H1 (cell line): ENCODE measurements around the gene C15orf39. TPM values are rescaled to one million over a fixed set of nuclear protein-coding genes. Genes with fewer than 3 reads are reported as not detected.

Experiments used
- CTCF ChIA-PET: fragments of 300-600 bp; sonication (Branson Sonifier 250); formaldehyde crosslinking; loops from one replicate; lab custom pipeline; 2021; ENCODE audit not compliant: partially characterized antibody; lab: Charles Lee
- POLR2A ChIA-PET: fragments of 300-600 bp; sonication (Branson Sonifier 250); formaldehyde crosslinking; loops from one replicate; lab custom pipeline; 2021; ENCODE audit warnings: inconsistent platforms; ENCODE audit not compliant: partially characterized antibody; lab: Charles Lee
- DNase-seq, 2 experiments: peaks; one replicate each; pipeline versions ENCODE4 v3.0.0 to v3.0.0-alpha.2; 2010 to 2022; ENCODE audit warnings: low spot score in 2 of 2, low read depth in 1 of 2, mixed read lengths in 1 of 2
- FAIRE-seq: peaks from 2 replicates; lab custom pipeline; 2011; peaks lifted over from hg19 to GRCh38; lab: Jason Lieb, UNC
- H2AFZ ChIP-seq: 2 replicates; pipeline ENCODE4 v1.8.1; 2012; ENCODE audit warnings: low read length, inconsistent platforms
- H2AK5ac ChIP-seq: 2 replicates; pipeline ENCODE4 v1.6.1; 2013; ENCODE audit warnings: low read depth, low read length
- H2BK120ac ChIP-seq: replicated peaks from 2 replicates; pipeline ENCODE3; 2013; ENCODE audit warnings: low read depth, low read length, inconsistent platforms
- H2BK12ac ChIP-seq: 2 replicates; pipeline ENCODE4 v1.6.1; 2013; ENCODE audit warnings: low read depth, low read length
- H2BK15ac ChIP-seq: 2 replicates; pipeline ENCODE4 v1.6.1; 2013; ENCODE audit warnings: low read length
- H2BK20ac ChIP-seq: 2 replicates; pipeline ENCODE4 v1.6.1; 2013; ENCODE audit warnings: low read length
- H2BK5ac ChIP-seq: 2 replicates; pipeline ENCODE4 v1.6.1; 2013; ENCODE audit warnings: low read depth, low read length
- H3K14ac ChIP-seq: 2 replicates; pipeline ENCODE4 v1.6.1; 2013; ENCODE audit warnings: inconsistent platforms; ENCODE audit not compliant: insufficient read length
- H3K18ac ChIP-seq: 2 replicates; pipeline ENCODE4 v1.6.1; 2013; ENCODE audit warnings: low read length; ENCODE audit errors: extremely low read depth
- H3K23ac ChIP-seq: 2 replicates; pipeline ENCODE4 v1.6.1; 2013; ENCODE audit warnings: inconsistent platforms; ENCODE audit not compliant: insufficient read length
- H3K23me2 ChIP-seq: 2 replicates; pipeline ENCODE4 v1.6.1; 2013; ENCODE audit warnings: low read depth, low read length
- H3K27ac ChIP-seq: 2 replicates; pipeline ENCODE4 v1.6.1; 2011; ENCODE audit warnings: low read depth, low read length, inconsistent platforms
- H3K27me3 ChIP-seq, 4 experiments: replicated peaks in 1 of 4; 1 replicate in 1 of 4; 2 replicates in 3 of 4; pipeline versions ENCODE4 v1.6.1 to v1.8.1; 2011 to 2013; ENCODE audit warnings: low read length in 3 of 4, mild to moderate bottlenecking in 3 of 4, inconsistent platforms in 2 of 4, mixed read lengths in 2 of 4, moderate library complexity in 1 of 4; ENCODE audit not compliant: control insufficient read depth in 3 of 4, insufficient read depth in 3 of 4; ENCODE audit errors: extremely low read depth in 1 of 4
- H3K36me3 ChIP-seq, 4 experiments: 2 replicates each; pipeline versions ENCODE4 v1.6.1 to v1.8.1; 2011 to 2013; ENCODE audit warnings: mild to moderate bottlenecking in 4 of 4, low read length in 3 of 4, moderate library complexity in 2 of 4, control low read depth in 1 of 4, inconsistent platforms in 1 of 4; ENCODE audit not compliant: insufficient read depth in 4 of 4, control insufficient read depth in 2 of 4
- H3K4ac ChIP-seq: replicated peaks from 2 replicates; pipeline ENCODE3; 2013; ENCODE audit warnings: low read length, low read depth, mixed read lengths, inconsistent platforms; ENCODE audit not compliant: insufficient read length
- H3K4me1 ChIP-seq, 4 experiments: replicated peaks in 1 of 4; 1 replicate in 1 of 4; 2 replicates in 3 of 4; pipeline versions ENCODE4 v1.6.1 to v1.8.1; 2011 to 2013; ENCODE audit warnings: low read length in 3 of 4, inconsistent platforms in 2 of 4, mixed read lengths in 1 of 4; ENCODE audit not compliant: insufficient read depth in 4 of 4, control insufficient read depth in 3 of 4
- H3K4me2 ChIP-seq, 2 experiments: 2 replicates each; pipeline versions ENCODE4 v1.6.1 to v1.8.1; 2011 to 2013; ENCODE audit warnings: low read depth in 2 of 2, low read length in 2 of 2, control low read depth in 1 of 2, inconsistent platforms in 1 of 2, mild to moderate bottlenecking in 1 of 2; ENCODE audit not compliant: insufficient read depth in 1 of 2
- H3K4me3 ChIP-seq, 4 experiments: fragments of 200-600, 300-600 bp in 1 of 4; sonication (generic), shearing (Covaris generic), sonication (Bioruptor Twin) in 1 of 4; 2 replicates each; pipeline versions ENCODE4 v1.5.1 to v1.8.1; 2011 to 2016; ENCODE audit warnings: low read length in 4 of 4, low read depth in 3 of 4, control low read depth in 2 of 4, inconsistent platforms in 2 of 4, mild to moderate bottlenecking in 2 of 4, mixed read lengths in 1 of 4, moderate library complexity in 1 of 4; ENCODE audit not compliant: insufficient read depth in 2 of 4; ENCODE audit errors: extremely low read depth in 1 of 4
- H3K56ac ChIP-seq: replicated peaks from 2 replicates; pipeline ENCODE3; 2013; ENCODE audit warnings: low read depth, mild to moderate bottlenecking, mixed read lengths, low read length, inconsistent platforms; ENCODE audit not compliant: insufficient read length
- H3K79me1 ChIP-seq: 2 replicates; pipeline ENCODE4 v1.6.1; 2013; ENCODE audit warnings: low read depth, low read length, control low read depth
- H3K79me2 ChIP-seq, 2 experiments: 2 replicates each; pipeline versions ENCODE4 v1.6.1 to v1.8.1; 2012 to 2013; ENCODE audit warnings: low read length in 2 of 2, mild to moderate bottlenecking in 2 of 2, inconsistent platforms in 1 of 2; ENCODE audit not compliant: insufficient read depth in 2 of 2, control insufficient read depth in 1 of 2
- H3K9ac ChIP-seq, 4 experiments: replicated peaks in 1 of 4; 1 replicate in 1 of 4; 2 replicates in 3 of 4; pipeline versions ENCODE4 v1.6.1 to v1.8.1; 2011 to 2013; ENCODE audit warnings: low read depth in 3 of 4, low read length in 3 of 4, control low read depth in 2 of 4, mild to moderate bottlenecking in 2 of 4, moderate library complexity in 2 of 4, inconsistent platforms in 1 of 4; ENCODE audit errors: extremely low read depth in 1 of 4
- H3K9me3 ChIP-seq, 2 experiments: 2 replicates each; pipeline versions ENCODE4 v1.6.1 to v1.8.1; 2012 to 2013; ENCODE audit warnings: mild to moderate bottlenecking in 2 of 2, moderate library complexity in 2 of 2, control low read depth in 1 of 2, inconsistent platforms in 1 of 2, low read depth in 1 of 2, low read length in 1 of 2, mixed read lengths in 1 of 2; ENCODE audit not compliant: insufficient read depth in 2 of 2
- H4K20me1 ChIP-seq, 2 experiments: replicated peaks in 1 of 2; 2 replicates each; pipeline versions ENCODE3 to v1.8.1; 2011 to 2013; ENCODE audit warnings: inconsistent platforms in 2 of 2, low read length in 2 of 2, mild to moderate bottlenecking in 1 of 2; ENCODE audit not compliant: insufficient read depth in 2 of 2, control insufficient read depth in 1 of 2
- H4K5ac ChIP-seq: 2 replicates; pipeline ENCODE4 v1.6.1; 2013; ENCODE audit warnings: low read length, low read depth, mixed read lengths, inconsistent platforms; ENCODE audit not compliant: insufficient read length
- H4K8ac ChIP-seq: 2 replicates; pipeline ENCODE4 v1.8.0; 2013; ENCODE audit warnings: mild to moderate bottlenecking, moderate library complexity, low read length, inconsistent platforms; ENCODE audit not compliant: insufficient read depth; ENCODE audit errors: extremely low read depth
- H4K91ac ChIP-seq: replicated peaks from 2 replicates; pipeline ENCODE3; 2013; ENCODE audit warnings: low read length, mixed read lengths, inconsistent platforms; ENCODE audit not compliant: insufficient read length
- EGR1 ChIP-seq: IDR thresholded peaks from 2 replicates; pipeline ENCODE4 v1.6.1; 2011; ENCODE audit warnings: low read depth, low read length, borderline replicate concordance
- EP300 ChIP-seq, 2 experiments: IDR thresholded peaks; 1 replicate in 1 of 2; 2 replicates in 1 of 2; pipeline ENCODE4 v1.6.1; 2011 to 2012; ENCODE audit warnings: low read depth in 2 of 2, low read length in 2 of 2, mild to moderate bottlenecking in 2 of 2, borderline replicate concordance in 1 of 2, inconsistent platforms in 1 of 2, moderate library complexity in 1 of 2
- EZH2 ChIP-seq: fragments of 200-600 bp; sonication (generic); IDR thresholded peaks from 2 replicates; pipeline ENCODE4 v1.7.1; 2012; ENCODE audit warnings: low read depth, mild to moderate bottlenecking, moderate library complexity, low read length, inconsistent platforms; ENCODE audit not compliant: severe bottlenecking
- JUND ChIP-seq: IDR thresholded peaks from 2 replicates; pipeline ENCODE4 v1.6.1; 2011; ENCODE audit warnings: mild to moderate bottlenecking, improper control_type of control experiment, low read length
- KDM1A ChIP-seq: fragments of 200-600, 300-600 bp; sonication (generic); IDR thresholded peaks from 2 replicates; pipeline ENCODE4 v1.7.1; 2016; ENCODE audit warnings: mild to moderate bottlenecking, low read length, borderline replicate concordance
- PHF8 ChIP-seq: fragments of 200-600 bp; sonication (generic); conservative IDR thresholded peaks from 2 replicates; pipeline ENCODE4 v1.7.1; 2012; ENCODE audit warnings: low read depth, mild to moderate bottlenecking, inconsistent platforms, low read length, moderate library complexity
- POLR2AphosphoS5 ChIP-seq: IDR thresholded peaks from 2 replicates; pipeline ENCODE4 v1.6.1; 2011; ENCODE audit warnings: low read depth, low read length
- RXRA ChIP-seq: IDR thresholded peaks from 2 replicates; pipeline ENCODE4 v1.6.1; 2011; ENCODE audit warnings: low read depth, mild to moderate bottlenecking, low read length, moderate library complexity; ENCODE audit not compliant: insufficient read depth
- SAP30 ChIP-seq: fragments of 300-600 bp; sonication (generic); IDR thresholded peaks from 2 replicates; pipeline ENCODE4 v1.7.1; 2012; ENCODE audit warnings: low read length, moderate library complexity, mild to moderate bottlenecking, inconsistent platforms; ENCODE audit not compliant: insufficient read depth, insufficient replicate concordance
- SIX5 ChIP-seq: IDR thresholded peaks from 2 replicates; pipeline ENCODE4 v1.6.1; 2011; ENCODE audit warnings: mild to moderate bottlenecking, low read depth, low read length
- TAF7 ChIP-seq: optimal IDR thresholded peaks from 2 replicates; pipeline ENCODE3; 2011; ENCODE audit warnings: low read depth, mild to moderate bottlenecking, inconsistent platforms, low read length, moderate library complexity, borderline replicate concordance
- WGBS, 2 experiments: shearing (Covaris generic) in 1 of 2; methylation state at CpG; one replicate each; pipeline versions ENCODE4 v1.1.6 to v1.1.7; 2013 to 2015; ENCODE audit warnings: low lambda C conversion rate in 2 of 2, mixed read lengths in 2 of 2, inconsistent platforms in 1 of 2, low coverage in 1 of 2, missing lambda C conversion rate in 1 of 2; ENCODE audit not compliant: insufficient replicate concordance in 2 of 2, insufficient coverage in 1 of 2, insufficient read length in 1 of 2; ENCODE audit errors: extremely low coverage in 1 of 2, missing lambda C conversion rate in 1 of 2; 5-methylcytosine and 5-hydroxymethylcytosine counted together
- polyA plus RNA-seq, 7 experiments: library from polyadenylated mRNA; depleted of rRNA in 3 of 7; stranded (reverse) in 5 of 7; unstranded in 2 of 7; fragments of >200 nt in 5 of 7; fragments of 200-250 nt in 2 of 7; gene quantifications; 1 replicate in 5 of 7; 2 replicates in 1 of 7; 4 replicates in 1 of 7; pipeline versions ENCODE4 v1.2.1 to v1.2.3, GENCODE V29; 2011 to 2013; ENCODE audit warnings: missing spikeins in 2 of 7, mixed read lengths in 2 of 7
- total RNA-seq: library from RNA; stranded (reverse); fragmentation: NEBNext Ultra II Directional; extraction: Animal tissue kit (Norgen Biotek cat#: 25700); gene quantifications from 2 replicates; pipeline ENCODE4 v1.2.1, GENCODE V29; 2021
- TF ChIP-seq, protein P1 (sequence below): IDR thresholded peaks from 2 replicates; pipeline ENCODE4 v1.6.1; 2012; ENCODE audit warnings: inconsistent platforms
- TF ChIP-seq, protein P2 (sequence below): IDR thresholded peaks from 2 replicates; pipeline ENCODE4 v1.6.1; 2012; ENCODE audit warnings: inconsistent platforms

Gene C15orf39
- total and polyA plus RNA-seq, 2 of the 8 experiments (the other 6 are each of a cell fraction or from before 2014, with no cell fraction given), result 13.8 to 38.5 TPM

DNA sequence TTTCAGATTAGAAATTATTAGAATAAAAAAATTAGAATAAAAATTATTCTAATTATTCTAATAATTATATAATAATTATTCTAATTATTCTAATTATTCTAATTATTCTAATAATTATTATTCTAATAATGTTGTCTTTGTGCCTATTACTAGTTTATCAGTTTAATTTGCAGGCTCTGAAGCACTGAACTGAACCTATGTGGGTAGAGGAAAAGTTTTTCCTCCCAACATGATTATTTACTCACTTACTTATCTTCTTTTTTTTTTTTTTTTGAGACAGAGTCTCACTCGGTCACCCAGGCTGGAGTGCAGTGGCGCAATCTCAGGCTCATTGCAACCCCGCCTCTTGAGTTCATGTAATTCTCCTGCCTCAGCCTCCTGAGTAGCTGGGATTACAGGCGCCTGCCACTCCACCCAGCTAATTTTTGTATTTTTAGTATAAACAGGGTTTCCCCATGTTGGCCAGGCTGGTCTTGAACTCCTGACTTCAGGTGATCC is 39.7 kb upstream of the C15orf39 start:
- Histone ChIP-seq H3K4me1 (peaks cover 0 to 4% (median 2%) of the 10 kb centered on the region in 4 experiments; a peak in 4 of 7 replicates), H3K23me2 (no peaks in the 10 kb centered on the region), H3K9ac (no peak overlapping the region), H3K4ac (no peak overlapping the region), H3K56ac (no peak overlapping the region), H3K23ac (no peak overlapping the region), H4K5ac (no peak overlapping the region), H4K20me1 (no peaks in the 10 kb centered on the region), H3K9me3 (no peaks in the 10 kb centered on the region), H3K18ac (no peak overlapping the region), H3K79me2 (no peaks in the 10 kb centered on the region), H2BK20ac (no peak overlapping the region), H4K91ac (no peak overlapping the region), H2BK5ac (no peak overlapping the region), H4K8ac (no peak overlapping the region), H3K36me3 (no peaks in the 10 kb centered on the region), H3K4me3 (no peak overlapping the region), H2BK120ac (no peak overlapping the region), H2BK12ac (no peak overlapping the region), H3K4me2 (no peak overlapping the region), H2AFZ (no peak overlapping the region), H2AK5ac (no peak overlapping the region), H3K27me3 (no peaks in the 10 kb centered on the region), H3K27ac (no peak overlapping the region), H3K14ac (no peak overlapping the region), H2BK15ac (no peak overlapping the region), H3K79me1 (no peaks in the 10 kb centered on the region)
- FAIRE-seq, result no peak
- DNase-seq, result no peak
- ChIA-PET CTCF (no interaction called here), POLR2A (interaction anchor here (1.3 kb wide), 1 partner anchor 15 kb away, joined by 3 read pairs; no protein-coding TSS in a partner anchor)
- WGBS, 2 experiments, result 84% methylated on average over 4 of the region's 4 CpGs; no CpG with 5 or more reads in 1 of the 2 experiments
- TF ChIP-seq EGR1, result no peak
- no peak for TF ChIP-seq TAF7
- no peak for TF ChIP-seq SAP30
- no peak for TF ChIP-seq JUND
- TF ChIP-seq PHF8, result no peak
- TF ChIP-seq EP300 (IDR thresholded peaks at IDR 0.05; ENCODE audit: borderline replicate concordance in 1 of 2, low read depth in 2 of 2, low read length in 2 of 2), result no peak
- TF ChIP-seq, protein P1, sequence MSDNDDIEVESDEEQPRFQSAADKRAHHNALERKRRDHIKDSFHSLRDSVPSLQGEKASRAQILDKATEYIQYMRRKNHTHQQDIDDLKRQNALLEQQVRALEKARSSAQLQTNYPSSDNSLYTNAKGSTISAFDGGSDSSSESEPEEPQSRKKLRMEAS, result no peak
- TF ChIP-seq SIX5, result no peak
- no peak for TF ChIP-seq EZH2
- TF ChIP-seq RXRA, result no peak
- TF ChIP-seq, protein P2, sequence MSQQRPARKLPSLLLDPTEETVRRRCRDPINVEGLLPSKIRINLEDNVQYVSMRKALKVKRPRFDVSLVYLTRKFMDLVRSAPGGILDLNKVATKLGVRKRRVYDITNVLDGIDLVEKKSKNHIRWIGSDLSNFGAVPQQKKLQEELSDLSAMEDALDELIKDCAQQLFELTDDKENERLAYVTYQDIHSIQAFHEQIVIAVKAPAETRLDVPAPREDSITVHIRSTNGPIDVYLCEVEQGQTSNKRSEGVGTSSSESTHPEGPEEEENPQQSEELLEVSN, result no peak
- TF ChIP-seq KDM1A, result no peak
- no peak for TF ChIP-seq POLR2AphosphoS5
